Uterus (tissue), 2 donors: ENCODE measurements around the gene ZNF823.

Source experiments
- CTCF ChIP-seq, 4 experiments: fragments of 200-600 bp in 2 of 4; fragments of 450-650 bp in 2 of 4; sonication (generic) in 2 of 4; IDR thresholded peaks; one replicate each; pipeline ENCODE4 v1.5.1; 2016 to 2019; ENCODE audit warnings: antibody characterized with exemption in 4 of 4, mild to moderate bottlenecking in 2 of 4, moderate library complexity in 1 of 4
- POLR2A ChIP-seq, 2 donors: fragments of 450-650 bp; IDR thresholded peaks; one replicate each; pipeline ENCODE4 v1.6.1; 2016; ENCODE audit warnings: antibody characterized with exemption in 2 of 2, mild to moderate bottlenecking in 1 of 2, moderate library complexity in 1 of 2

- no peak for TF ChIP-seq CTCF (IDR thresholded peaks at IDR 0.05)
- TF ChIP-seq POLR2A (IDR thresholded peaks at IDR 0.05), result no peak
Measured at GRCh38 chr19:11763117-11763516, 24.4 kb upstream of the ZNF823 start.
